ENCODE results near the gene EXOC3L2.
A peak's percentile ranks its signal among the peaks of the same experiment; 100 is the strongest.
"Not testable (repeated sequence)": the region's sequence is repeated elsewhere in the genome, so short reads cannot be mapped to it uniquely, and the experiment has no call there.

EXOC3L2 gene

GRCh38 chr19:45245334-45245787 lies at the start of gene EXOC3L2:
EXOC3L2 (minus strand) TSS chr19:45245407; CDS start chr19:45239045, 6,362 bp downstream.
- no peak for DNase-seq (ENCODE audit: low read depth, low spot score)

GRCh38 chr19:45294291-45295029 lies 49.3 kb upstream of the EXOC3L2 start:
- no peak for DNase-seq (ENCODE audit: low read depth, low spot score)

- no peak for DNase-seq (ENCODE audit: low read depth, low spot score)
Measured at GRCh38 chr19:45293682-45294081, 48.5 kb upstream of the EXOC3L2 start.

GRCh38 chr19:45291834-45292233 lies 46.6 kb upstream of the EXOC3L2 start:
- no peak for DNase-seq (ENCODE audit: low read depth, low spot score)

GRCh38 chr19:45290381-45290931 lies 45.2 kb upstream of the EXOC3L2 start:
- DNase-seq (ENCODE audit: low read depth, low spot score), result no peak

GRCh38 chr19:45283443-45284033 lies 38.3 kb upstream of the EXOC3L2 start:
- no peak for DNase-seq (ENCODE audit: low read depth, low spot score)

- DNase-seq (ENCODE audit: low read depth, low spot score), result no peak
Measured at GRCh38 chr19:45280471-45280961, 35.3 kb upstream of the EXOC3L2 start.

- no peak for DNase-seq (ENCODE audit: low read depth, low spot score)
Measured at GRCh38 chr19:45279587-45280192, 34.5 kb upstream of the EXOC3L2 start.

- DNase-seq (ENCODE audit: low read depth, low spot score), result no peak
Measured at GRCh38 chr19:45278087-45278486, 32.9 kb upstream of the EXOC3L2 start.

- peak; percentile 23 for DNase-seq (ENCODE audit: low read depth, low spot score)
Measured at GRCh38 chr19:45276284-45276687, 31.1 kb upstream of the EXOC3L2 start.

GRCh38 chr19:45275370-45275971 lies 30.3 kb upstream of the EXOC3L2 start:
- peak; percentile 59 for DNase-seq (ENCODE audit: low read depth, low spot score)

GRCh38 chr19:45273521-45273855 lies 28.3 kb upstream of the EXOC3L2 start:
- DNase-seq (ENCODE audit: low read depth, low spot score), result no peak

- DNase-seq (ENCODE audit: low read depth, low spot score), result no peak
Measured at GRCh38 chr19:45271735-45272108, 26.5 kb upstream of the EXOC3L2 start.

- no peak for DNase-seq (ENCODE audit: low read depth, low spot score)
Measured at GRCh38 chr19:45271098-45271734, 26.0 kb upstream of the EXOC3L2 start.

- not testable (repeated sequence) for DNase-seq (ENCODE audit: low read depth, low spot score)
Measured at GRCh38 chr19:45269939-45270338, 24.7 kb upstream of the EXOC3L2 start.

GRCh38 chr19:45267296-45267695 lies 22.1 kb upstream of the EXOC3L2 start:
- no peak for DNase-seq (ENCODE audit: low read depth, low spot score)

- DNase-seq (ENCODE audit: low read depth, low spot score), result no peak
Measured at GRCh38 chr19:45265375-45265774, 20.2 kb upstream of the EXOC3L2 start.

- no peak for DNase-seq (ENCODE audit: low read depth, low spot score)
Measured at GRCh38 chr19:45264781-45265317, 19.6 kb upstream of the EXOC3L2 start.

- DNase-seq (ENCODE audit: low read depth, low spot score), result no peak
Measured at GRCh38 chr19:45263013-45263412, 17.8 kb upstream of the EXOC3L2 start.

GRCh38 chr19:45262570-45262969 lies 17.4 kb upstream of the EXOC3L2 start:
- no peak for DNase-seq (ENCODE audit: low read depth, low spot score)

- no peak for DNase-seq (ENCODE audit: low read depth, low spot score)
Measured at GRCh38 chr19:45258862-45259261, 13.7 kb upstream of the EXOC3L2 start.

All from astrocyte of the hippocampus (primary cell).